Adrenal gland (tissue), 12 donors: Measurements from ENCODE around the gene ATG4A. TPM values are rescaled to one million over a fixed set of nuclear protein-coding genes. Genes with fewer than 3 reads are reported as not detected.

Source experiments
- DNase-seq, 7 donors: peaks; one replicate each; pipeline ENCODE4 v3.0.0-alpha.2; 2019 to 2020
- H3K27ac ChIP-seq, 5 donors: fragments of 200-600 bp; sonication (generic) in 4 of 5; 1 replicate in 3 of 5; 2 replicates in 2 of 5; pipeline versions ENCODE4 v1.5.1 to v1.8.0; 2016 to 2020; ENCODE audit warnings: mild to moderate bottlenecking in 1 of 5
- H3K27me3 ChIP-seq: fragments of 200-600 bp; 2 replicates; pipeline ENCODE4 v1.8.0; 2021
- H3K36me3 ChIP-seq, 2 donors: fragments of 200-600 bp; replicated peaks in 1 of 2; 1 replicate in 1 of 2; 2 replicates in 1 of 2; pipeline versions ENCODE4 v1.5.1 to v1.8.0; 2018 to 2022
- H3K4me1 ChIP-seq, 2 donors: fragments of 200-600 bp; replicated peaks in 1 of 2; 1 replicate in 1 of 2; 2 replicates in 1 of 2; pipeline versions ENCODE4 v1.5.1 to v1.8.0; 2018 to 2021
- H3K4me3 ChIP-seq, 4 donors: fragments of 200-600 bp; sonication (generic) in 3 of 4; one replicate each; pipeline ENCODE4 v1.5.1; 2016 to 2018
- H3K9me3 ChIP-seq, 3 donors: fragments of 200-600 bp; sonication (generic) in 1 of 3; replicated peaks in 1 of 3; 1 replicate in 2 of 3; 2 replicates in 1 of 3; pipeline versions ENCODE4 v1.5.1 to v1.8.0; 2016 to 2021
- POLR2A ChIP-seq, 2 donors: fragments of 450-650 bp; IDR thresholded peaks; one replicate each; pipeline ENCODE4 v1.6.1; 2017; ENCODE audit warnings: antibody characterized with exemption in 2 of 2, mild to moderate bottlenecking in 2 of 2, moderate library complexity in 1 of 2
- WGBS, 4 donors: extraction: QIAGEN DNeasy Blood & Tissue Kit in 2 of 4; methylation state at CpG; one replicate each; pipeline versions ENCODE4 v1.1.5 to v1.1.7; 2013 to 2017; 5-methylcytosine and 5-hydroxymethylcytosine counted together
- intact Hi-C, 2 donors: fragments of 100-400 bp; cut with DNase I; formaldehyde crosslinking; loops; one replicate each; pipeline versions ENCODE4 v1.14.1 to v1.15.0; 2022 to 2023
- polyA plus RNA-seq, 3 donors: library from polyadenylated mRNA; stranded (reverse); fragments of 200-250 nt in 2 of 3; fragments of 350-450 nt in 1 of 3; fragmentation: Illumina TruSeq in 1 of 3; extraction: RNeasy Lipid Tissue Mini Kit (QIAGEN cat#74804) in 1 of 3; gene quantifications; one replicate each; pipeline ENCODE4 v1.2.3, GENCODE V29; 2013 to 2014
- total RNA-seq, 9 donors: library from RNA; depleted of rRNA in 4 of 9; stranded (reverse); fragments of >200 nt in 4 of 9; fragments of 120-200 nt in 1 of 9; fragmentation: NEBNext Ultra II Directional in 1 of 9; extraction: Animal tissue kit (Norgen Biotek cat#: 25700) in 1 of 9; gene quantifications; one replicate each; pipeline versions ENCODE4 v1.1.0 to v1.2.4, GENCODE V29; 2013 to 2023
- TF ChIP-seq, protein P1 (sequence below), 6 experiments: fragments of 450-650 bp in 4 of 6; fragments of 200-600 bp in 2 of 6; sonication (generic) in 1 of 6; IDR thresholded peaks; 1 replicate in 5 of 6; 2 replicates in 1 of 6; pipeline versions ENCODE4 v1.5.1 to v1.8.0; 2016 to 2021; ENCODE audit warnings: antibody characterized with exemption in 6 of 6, mild to moderate bottlenecking in 2 of 6, moderate library complexity in 1 of 6
- donor health status: healthy with polysubstance abuse.
- donor health status: Bipolar disorder and iron deficiency.
- donor health status: DM: yes; HTN: yes; CAD: no.
- donor health status: DM: no; HTN: no; CAD: no.
- donor health status: DM: no; HTN: no; CAD: no.
- donor health status: DM: yes; HTN: yes; CAD: no.

Gene ATG4A
- total and polyA plus RNA-seq, 12 donors = 6.3 to 33.2 (median 13.7) TPM

DNA sequence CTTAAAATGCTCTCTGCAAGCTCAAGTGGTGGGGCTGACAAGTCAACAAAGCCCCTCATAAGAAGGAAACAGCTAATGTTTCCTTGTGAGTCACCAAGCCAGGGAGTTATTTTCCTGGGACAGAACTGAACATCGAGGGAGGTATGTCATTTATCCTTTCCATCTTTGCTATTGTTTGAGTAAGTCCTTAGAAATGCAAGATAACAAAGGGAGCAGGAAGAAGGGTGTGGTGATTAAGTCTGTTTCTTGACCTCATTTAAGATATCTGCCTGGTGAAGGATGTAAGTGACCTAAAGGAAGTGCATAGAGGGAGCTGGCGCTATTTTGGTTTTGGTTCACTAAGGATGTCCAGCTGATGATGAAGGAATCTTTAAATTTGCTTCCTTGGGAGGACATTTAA is 39.9 kb downstream of the ATG4A start:
- TF ChIP-seq, protein P1, sequence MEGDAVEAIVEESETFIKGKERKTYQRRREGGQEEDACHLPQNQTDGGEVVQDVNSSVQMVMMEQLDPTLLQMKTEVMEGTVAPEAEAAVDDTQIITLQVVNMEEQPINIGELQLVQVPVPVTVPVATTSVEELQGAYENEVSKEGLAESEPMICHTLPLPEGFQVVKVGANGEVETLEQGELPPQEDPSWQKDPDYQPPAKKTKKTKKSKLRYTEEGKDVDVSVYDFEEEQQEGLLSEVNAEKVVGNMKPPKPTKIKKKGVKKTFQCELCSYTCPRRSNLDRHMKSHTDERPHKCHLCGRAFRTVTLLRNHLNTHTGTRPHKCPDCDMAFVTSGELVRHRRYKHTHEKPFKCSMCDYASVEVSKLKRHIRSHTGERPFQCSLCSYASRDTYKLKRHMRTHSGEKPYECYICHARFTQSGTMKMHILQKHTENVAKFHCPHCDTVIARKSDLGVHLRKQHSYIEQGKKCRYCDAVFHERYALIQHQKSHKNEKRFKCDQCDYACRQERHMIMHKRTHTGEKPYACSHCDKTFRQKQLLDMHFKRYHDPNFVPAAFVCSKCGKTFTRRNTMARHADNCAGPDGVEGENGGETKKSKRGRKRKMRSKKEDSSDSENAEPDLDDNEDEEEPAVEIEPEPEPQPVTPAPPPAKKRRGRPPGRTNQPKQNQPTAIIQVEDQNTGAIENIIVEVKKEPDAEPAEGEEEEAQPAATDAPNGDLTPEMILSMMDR (IDR thresholded peaks at IDR 0.05) = no peak
- no peak for TF ChIP-seq POLR2A (IDR thresholded peaks at IDR 0.05)
- peak overlapping the region in 1 of 5 donors; percentile 21 for H3K27ac ChIP-seq
- no peak for DNase-seq
- no peaks in the 10 kb centered on the region for H3K27me3 ChIP-seq
- no peaks in the 10 kb centered on the region for H3K4me1 ChIP-seq
- no peaks in the 10 kb centered on the region for H3K9me3 ChIP-seq
- intact Hi-C loops = no loop called here
- no peaks in the 10 kb centered on the region for H3K36me3 ChIP-seq
- WGBS, 4 donors = 65 to 82% (median 81%) methylated on average over 2 of the region's 2 CpGs
- H3K4me3 ChIP-seq = no peak overlapping the region

DNA sequence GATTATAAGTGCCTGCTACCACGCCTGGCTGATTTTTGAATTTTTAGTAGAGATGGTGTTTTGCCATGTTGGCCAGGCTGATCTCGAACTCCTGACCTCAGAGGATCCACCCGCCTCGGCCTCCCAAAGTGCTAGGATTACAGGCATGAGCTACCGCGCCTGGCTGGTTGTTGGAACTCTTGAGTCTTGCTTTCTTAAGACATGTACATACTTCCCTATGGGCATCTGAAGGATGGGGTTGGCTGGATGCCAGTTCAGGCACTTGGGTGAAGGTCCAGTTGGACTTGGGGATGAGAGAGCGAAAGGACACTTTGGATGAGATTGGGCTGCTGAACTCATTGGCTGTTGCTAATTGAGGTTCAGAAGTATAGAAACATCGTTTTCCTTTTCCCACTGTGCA is 40.5 kb downstream of the ATG4A start:
- DNase-seq = no peak
- H3K36me3 ChIP-seq = no peaks in the 10 kb centered on the region
- H3K9me3 ChIP-seq = no peaks in the 10 kb centered on the region
- no peak overlapping the region for H3K27ac ChIP-seq
- no peaks in the 10 kb centered on the region for H3K4me1 ChIP-seq
- no peaks in the 10 kb centered on the region for H3K27me3 ChIP-seq
- TF ChIP-seq, protein P1 (IDR thresholded peaks at IDR 0.05) = no peak
- no peak for TF ChIP-seq POLR2A (IDR thresholded peaks at IDR 0.05)
- intact Hi-C loops = no loop called here
- no peak overlapping the region for H3K4me3 ChIP-seq
- 81 to 94% (median 88%) methylated on average over 7 to 8 of the region's 8 CpGs for WGBS, 4 donors

DNA sequence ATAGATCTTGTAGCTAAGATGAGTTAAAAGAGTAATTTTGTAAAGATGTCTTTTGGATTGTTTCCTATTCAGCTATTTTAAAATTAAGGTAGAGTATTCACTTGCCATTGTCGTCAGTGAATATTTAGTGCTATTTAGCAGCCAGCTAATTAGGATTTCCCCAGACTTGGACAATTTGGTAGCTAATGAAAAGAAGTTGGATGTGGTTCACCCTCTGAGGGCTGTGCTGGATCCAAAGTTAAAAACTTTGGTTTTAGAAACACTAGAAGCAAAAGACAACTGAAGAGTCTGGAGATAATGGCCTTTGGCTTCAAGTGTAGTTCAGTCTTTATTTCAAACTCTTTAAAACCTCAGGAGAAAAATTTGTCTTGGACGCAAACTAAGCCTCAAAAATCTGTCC is 41.3 kb downstream of the ATG4A start:
- Histone ChIP-seq H3K4me1 (no peaks in the 10 kb centered on the region), H3K4me3 (no peak overlapping the region), H3K36me3 (no peaks in the 10 kb centered on the region), H3K9me3 (no peaks in the 10 kb centered on the region), H3K27me3 (no peaks in the 10 kb centered on the region), H3K27ac (no peak overlapping the region)
- 70 to 85% (median 82%) methylated on average over 2 of the region's 2 CpGs for WGBS, 4 donors
- intact Hi-C loops = no loop called here
- TF ChIP-seq, protein P1 (IDR thresholded peaks at IDR 0.05) = no peak
- TF ChIP-seq POLR2A (IDR thresholded peaks at IDR 0.05) = no peak
- DNase-seq = no peak

DNA sequence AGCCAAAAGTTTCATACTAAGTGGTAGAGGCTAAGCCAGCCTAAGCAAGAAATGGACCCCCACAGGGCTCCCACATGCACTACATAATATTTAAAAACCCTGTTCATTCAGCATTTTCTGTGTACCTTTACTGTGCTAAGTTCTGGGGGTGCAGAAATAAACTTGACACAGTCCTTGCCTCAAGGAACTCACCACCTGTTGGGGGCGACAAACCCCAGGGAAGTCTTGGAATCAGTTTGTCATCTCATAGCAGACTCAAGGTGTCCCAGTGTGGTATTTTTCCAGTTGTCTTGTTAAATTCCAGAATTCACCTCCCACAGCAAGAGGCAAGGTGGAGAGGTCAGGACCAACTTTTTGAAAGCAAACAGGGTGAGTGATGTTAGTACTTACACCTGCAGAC is 43.1 kb downstream of the ATG4A start:
- 43 to 89% (median 67%) methylated on average over 1 of the region's 1 CpG; no CpG with 5 or more reads in 1 of the 4 donors for WGBS, 4 donors
- no peaks in the 10 kb centered on the region for H3K27me3 ChIP-seq
- TF ChIP-seq, protein P1 (IDR thresholded peaks at IDR 0.05) = no peak
- no peak for TF ChIP-seq POLR2A (IDR thresholded peaks at IDR 0.05)
- H3K27ac ChIP-seq = no peak overlapping the region
- H3K4me1 ChIP-seq = no peaks in the 10 kb centered on the region
- H3K4me3 ChIP-seq = no peak overlapping the region
- intact Hi-C loops = no loop called here
- H3K9me3 ChIP-seq = no peaks in the 10 kb centered on the region
- no peaks in the 10 kb centered on the region for H3K36me3 ChIP-seq
- DNase-seq = no peak
